HepG2 (cell line): ENCODE results near the gene NADK2. TPM values are rescaled to one million over a fixed set of nuclear protein-coding genes. Genes with fewer than 3 reads are reported as not detected.

Source experiments
- AHR ChIP-seq: IDR thresholded peaks from 2 replicates; pipeline ENCODE4 v1.6.1; 2018; ENCODE audit warnings: missing genetic modification reagents, missing compliant biosample characterization
- ATRX ChIP-seq: sonication (generic); formaldehyde crosslinking; IDR thresholded peaks from 2 replicates; pipeline ENCODE4 v1.4.0; 2020; ENCODE audit warnings: missing genetic modification reagents, borderline replicate concordance
- EHMT2 ChIP-seq: fragments of 200-600 bp; sonication (generic); IDR thresholded peaks from 2 replicates; pipeline ENCODE4 v1.7.0; 2017; ENCODE audit warnings: antibody characterized with exemption, low read depth, low read length, borderline replicate concordance
- GATA4 ChIP-seq: sonication (generic); IDR thresholded peaks from 2 replicates; pipeline ENCODE4 v1.6.1; 2016; ENCODE audit warnings: antibody characterized with exemption, low read depth, borderline replicate concordance
- GPN1 ChIP-seq: sonication (generic); formaldehyde crosslinking; IDR thresholded peaks from 2 replicates; pipeline ENCODE4 v1.5.1; 2020; ENCODE audit warnings: missing genetic modification reagents, borderline replicate concordance
- GTF2F1 ChIP-seq: fragments of 150-350 bp; IDR thresholded peaks from 2 replicates; pipeline ENCODE4 v1.6.1; 2014; ENCODE audit warnings: low read length
- HNRNPH1 ChIP-seq: fragments of 200-400 bp; formaldehyde crosslinking; optimal IDR thresholded peaks from 2 replicates; pipeline ENCODE3; 2017; ENCODE audit warnings: mild to moderate bottlenecking, low read depth, low read length
- NFYB ChIP-seq: sonication (generic); formaldehyde crosslinking; IDR thresholded peaks from 2 replicates; pipeline ENCODE4 v1.4.0; 2020; ENCODE audit warnings: missing genetic modification reagents
- NKX3-1 ChIP-seq: sonication (generic); formaldehyde crosslinking; IDR thresholded peaks from 2 replicates; pipeline ENCODE4 v1.5.0; 2020; ENCODE audit warnings: missing genetic modification reagents
- NPAS2 ChIP-seq: sonication (generic); formaldehyde crosslinking; IDR thresholded peaks from 2 replicates; pipeline ENCODE4 v1.8.0; 2022; ENCODE audit warnings: mild to moderate bottlenecking, missing genetic modification reagents, borderline replicate concordance
- RBAK ChIP-seq: sonication (generic); formaldehyde crosslinking; IDR thresholded peaks from 2 replicates; pipeline ENCODE4 v1.5.1; 2020; ENCODE audit warnings: mild to moderate bottlenecking, missing genetic modification reagents
- RFXANK ChIP-seq: IDR thresholded peaks from 2 replicates; pipeline ENCODE4 v1.6.1; 2016
- TSC22D2 ChIP-seq: sonication (generic); formaldehyde crosslinking; IDR thresholded peaks from 2 replicates; pipeline ENCODE4 v1.5.1; 2020; ENCODE audit warnings: missing genetic modification reagents, mild to moderate bottlenecking, borderline replicate concordance
- U2AF1 ChIP-seq: fragments of 200-400 bp; formaldehyde crosslinking; optimal IDR thresholded peaks from 2 replicates; pipeline ENCODE3; 2017; ENCODE audit warnings: mild to moderate bottlenecking, low read depth, low read length
- ZBTB7B ChIP-seq: sonication (generic); formaldehyde crosslinking; IDR thresholded peaks from 2 replicates; pipeline ENCODE4 v1.4.0; 2020; ENCODE audit warnings: missing genetic modification reagents
- ZNF224 ChIP-seq: sonication (generic); formaldehyde crosslinking; IDR thresholded peaks from 2 replicates; pipeline ENCODE4 v1.5.0; 2020; ENCODE audit warnings: mild to moderate bottlenecking, missing genetic modification reagents
- ZNF251 ChIP-seq: sonication (generic); formaldehyde crosslinking; IDR thresholded peaks from 2 replicates; pipeline ENCODE4 v1.9.0; 2021; ENCODE audit warnings: mild to moderate bottlenecking, missing genetic modification reagents
- ZNF3 ChIP-seq: IDR thresholded peaks from 2 replicates; pipeline ENCODE4 v1.7.0; 2017; ENCODE audit warnings: inconsistent platforms
- ZNF550 ChIP-seq: sonication (generic); formaldehyde crosslinking; IDR thresholded peaks from 2 replicates; pipeline ENCODE4 v1.4.0; 2020; ENCODE audit warnings: mild to moderate bottlenecking, missing genetic modification reagents, borderline replicate concordance
- ZNF614 ChIP-seq: IDR thresholded peaks from 2 replicates; pipeline ENCODE4 v1.6.1; 2018; ENCODE audit warnings: missing biosample characterization, missing genetic modification reagents, inconsistent platforms, borderline replicate concordance
- ZNF777 ChIP-seq: sonication (generic); formaldehyde crosslinking; IDR thresholded peaks from 2 replicates; pipeline ENCODE4 v1.4.0; 2020; ENCODE audit warnings: missing genetic modification reagents
- ZZZ3 ChIP-seq: sonication (generic); formaldehyde crosslinking; IDR thresholded peaks from 2 replicates; pipeline ENCODE4 v1.4.0; 2020; ENCODE audit warnings: missing genetic modification reagents, mild to moderate bottlenecking, borderline replicate concordance
- polyA plus RNA-seq, 8 experiments: library from polyadenylated mRNA; depleted of rRNA in 3 of 8; stranded (reverse) in 7 of 8; unstranded in 1 of 8; fragments of >200 nt; fragmentation: Illumina TruSeq in 4 of 8; extraction: Trizol in 4 of 8; gene quantifications; 2 replicates each; pipeline versions ENCODE4 v1.2.1 to v1.2.3, GENCODE V29; 2011 to 2016; ENCODE audit warnings: low read depth in 4 of 8, missing spikeins in 1 of 8, mixed read lengths in 1 of 8; ENCODE audit not compliant: insufficient read depth in 1 of 8
- total RNA-seq, 5 experiments: library from RNA; depleted of rRNA; stranded (reverse); fragments of >200 nt; fragmentation: Illumina TruSeq; extraction: Trizol; gene quantifications; 2 replicates each; pipeline ENCODE4 v1.2.3, GENCODE V29; 2016; ENCODE audit warnings: low read depth in 1 of 5
- TF ChIP-seq, protein P1 (sequence below): sonication (generic); formaldehyde crosslinking; IDR thresholded peaks from 2 replicates; pipeline ENCODE4 v1.9.0; 2022; ENCODE audit warnings: low read depth, missing genetic modification reagents
- TF ChIP-seq, protein P2 (sequence below): sonication (generic); formaldehyde crosslinking; IDR thresholded peaks from 2 replicates; pipeline ENCODE4 v1.5.0; 2020; ENCODE audit warnings: mild to moderate bottlenecking, missing genetic modification reagents

Gene NADK2
- total and polyA plus RNA-seq, 2 of the 13 experiments (the other 11 are each of a cell fraction or from before 2014, with no cell fraction given) = 13.9 to 71.4 TPM

DNA sequence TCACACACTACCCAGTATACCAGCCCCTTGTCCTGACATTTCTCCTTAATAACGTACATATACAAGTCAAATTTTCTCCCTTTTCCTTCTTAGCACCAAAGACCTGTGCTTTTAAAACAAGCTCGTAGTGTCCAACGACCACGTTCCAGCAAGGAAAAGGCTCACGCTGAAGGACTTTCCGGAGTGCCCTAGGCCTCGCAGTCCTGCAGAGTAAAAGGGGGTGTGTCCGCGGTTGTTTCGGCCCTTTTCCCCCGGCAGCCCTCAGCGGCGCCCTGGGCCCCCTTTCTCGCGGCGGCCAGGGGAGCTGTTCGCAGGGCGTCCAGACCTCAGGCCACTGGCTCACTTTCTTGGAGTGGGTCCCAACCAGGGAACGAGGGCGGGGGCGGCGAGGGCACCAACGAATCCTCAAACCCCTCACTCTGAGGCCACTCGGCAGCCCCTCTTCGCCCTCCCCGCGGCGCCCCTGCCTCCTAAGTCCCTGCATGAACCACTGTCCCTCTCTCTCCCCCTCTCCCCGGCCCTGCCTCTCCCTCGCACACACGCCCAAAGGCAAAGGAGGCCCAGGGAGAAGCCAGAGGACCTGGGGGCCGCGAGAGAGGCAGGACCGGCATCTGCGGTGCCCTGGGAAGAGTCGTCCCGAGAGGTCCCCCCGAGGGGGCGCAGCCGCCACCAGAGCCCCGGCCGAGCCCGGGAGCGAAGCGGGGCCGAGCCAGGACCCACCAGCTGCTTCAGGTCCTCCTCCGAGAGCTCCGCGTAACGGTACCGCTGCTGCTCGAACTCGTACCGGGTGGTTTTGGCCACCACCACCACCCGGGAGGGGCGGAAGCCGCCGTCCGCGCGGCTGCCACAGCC lies 720 bp downstream of the NADK2 start (continued):
- no peak for TF ChIP-seq ZNF3 (CRISPR knock-in tag)
- TF ChIP-seq ZNF550 (CRISPR knock-in tag) = no peak
- no peak for TF ChIP-seq GATA4
- no peak for TF ChIP-seq RBAK (CRISPR knock-in tag)
- no peak for TF ChIP-seq AHR
- no peak for TF ChIP-seq GTF2F1
- TF ChIP-seq HNRNPH1 = no peak
- TF ChIP-seq, protein P1, sequence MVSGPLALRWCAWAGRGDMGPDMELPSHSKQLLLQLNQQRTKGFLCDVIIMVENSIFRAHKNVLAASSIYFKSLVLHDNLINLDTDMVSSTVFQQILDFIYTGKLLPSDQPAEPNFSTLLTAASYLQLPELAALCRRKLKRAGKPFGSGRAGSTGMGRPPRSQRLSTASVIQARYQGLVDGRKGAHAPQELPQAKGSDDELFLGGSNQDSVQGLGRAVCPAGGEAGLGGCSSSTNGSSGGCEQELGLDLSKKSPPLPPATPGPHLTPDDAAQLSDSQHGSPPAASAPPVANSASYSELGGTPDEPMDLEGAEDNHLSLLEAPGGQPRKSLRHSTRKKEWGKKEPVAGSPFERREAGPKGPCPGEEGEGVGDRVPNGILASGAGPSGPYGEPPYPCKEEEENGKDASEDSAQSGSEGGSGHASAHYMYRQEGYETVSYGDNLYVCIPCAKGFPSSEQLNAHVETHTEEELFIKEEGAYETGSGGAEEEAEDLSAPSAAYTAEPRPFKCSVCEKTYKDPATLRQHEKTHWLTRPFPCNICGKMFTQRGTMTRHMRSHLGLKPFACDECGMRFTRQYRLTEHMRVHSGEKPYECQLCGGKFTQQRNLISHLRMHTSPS (CRISPR knock-in tag) = no peak
- TF ChIP-seq ZNF777 (CRISPR knock-in tag) = no peak
- no peak for TF ChIP-seq ZZZ3 (CRISPR knock-in tag)
- TF ChIP-seq TSC22D2 (CRISPR knock-in tag) = no peak
- TF ChIP-seq, protein P2, sequence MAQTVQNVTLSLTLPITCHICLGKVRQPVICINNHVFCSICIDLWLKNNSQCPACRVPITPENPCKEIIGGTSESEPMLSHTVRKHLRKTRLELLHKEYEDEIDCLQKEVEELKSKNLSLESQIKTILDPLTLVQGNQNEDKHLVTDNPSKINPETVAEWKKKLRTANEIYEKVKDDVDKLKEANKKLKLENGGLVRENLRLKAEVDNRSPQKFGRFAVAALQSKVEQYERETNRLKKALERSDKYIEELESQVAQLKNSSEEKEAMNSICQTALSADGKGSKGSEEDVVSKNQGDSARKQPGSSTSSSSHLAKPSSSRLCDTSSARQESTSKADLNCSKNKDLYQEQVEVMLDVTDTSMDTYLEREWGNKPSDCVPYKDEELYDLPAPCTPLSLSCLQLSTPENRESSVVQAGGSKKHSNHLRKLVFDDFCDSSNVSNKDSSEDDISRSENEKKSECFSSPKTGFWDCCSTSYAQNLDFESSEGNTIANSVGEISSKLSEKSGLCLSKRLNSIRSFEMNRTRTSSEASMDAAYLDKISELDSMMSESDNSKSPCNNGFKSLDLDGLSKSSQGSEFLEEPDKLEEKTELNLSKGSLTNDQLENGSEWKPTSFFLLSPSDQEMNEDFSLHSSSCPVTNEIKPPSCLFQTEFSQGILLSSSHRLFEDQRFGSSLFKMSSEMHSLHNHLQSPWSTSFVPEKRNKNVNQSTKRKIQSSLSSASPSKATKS (CRISPR knock-in tag) = no peak
- no peak for TF ChIP-seq NPAS2 (CRISPR knock-in tag)
- TF ChIP-seq GPN1 (CRISPR knock-in tag) = no peak
- no peak for TF ChIP-seq ZNF614 (CRISPR knock-in tag)
- no peak for TF ChIP-seq NFYB (CRISPR knock-in tag)
- TF ChIP-seq ZNF224 (CRISPR knock-in tag) = no peak
- TF ChIP-seq ZBTB7B = peak; percentile 70; the same call in 1 of the 2 replicates
- no peak for TF ChIP-seq RFXANK (CRISPR knock-in tag)
- TF ChIP-seq NKX3-1 (CRISPR knock-in tag) = no peak
- TF ChIP-seq ATRX (CRISPR knock-in tag) = no peak
- no peak for TF ChIP-seq EHMT2
- no peak for TF ChIP-seq U2AF1
- TF ChIP-seq ZNF251 (CRISPR knock-in tag) = no peak
